ENCODE data around the gene ASH1L. TPM values are rescaled to one million over a fixed set of nuclear protein-coding genes. Genes with fewer than 3 reads are reported as not detected.

ASH1L gene
- total and polyA plus RNA-seq, 9 of the 15 experiments (the other 6 are each of a cell fraction or from before 2014, with no cell fraction given) = 2.0 to 23.3 (median 14.6) TPM

DNA sequence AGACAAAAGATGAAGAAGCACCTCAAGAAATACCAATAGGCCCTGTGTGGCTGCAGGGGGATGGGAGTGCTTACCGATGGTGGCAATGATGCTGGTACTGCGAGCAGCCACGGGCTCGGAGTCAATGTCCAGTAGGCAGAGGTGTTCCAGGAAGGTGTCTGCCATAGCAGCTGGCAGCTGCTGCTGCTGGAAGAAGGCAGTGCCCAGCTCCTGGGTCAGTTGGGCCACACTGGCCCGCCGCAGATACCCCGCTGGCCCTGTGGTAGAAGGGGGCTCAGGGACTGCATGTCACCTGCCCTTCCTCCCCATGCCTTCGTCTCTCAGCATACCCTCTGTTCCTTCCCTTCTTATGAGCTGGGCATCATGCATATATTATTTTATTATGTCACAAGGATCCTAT lies 262.6 kb downstream of the ASH1L start:
- ChIA-PET POLR2A (interaction anchor here (1.1 to 1.3 kb wide), 2 partner anchors 8 to 14 kb away, joined by 4 read pairs; partner anchors contain the start of gene FDPS), CTCF (ENCODE audit: low intra/inter-chr PET ratio) (no interaction called here)
- in situ Hi-C loops (cut with MboI) = loop anchor here (25.0 kb wide), 1 partner anchor 1437 kb away; the partner anchor contains the start of genes ISG20L2, METTL25B and MRPL24
- no peak for DNase-seq (ENCODE audit: extremely low read depth in 1 of 4, low spot score in 3 of 4)
- no TSS peak for BruUV-seq (replicated peaks)
- no peak overlapping the region for H2AFZ ChIP-seq (ENCODE audit: low read depth, low read length)
- ATAC-seq = no peak
- H3K4me3 ChIP-seq = peak overlapping the region; percentile 43; the same call in 1 of the 2 replicates
- H3K4me2 ChIP-seq (ENCODE audit: insufficient read depth, low read length) = peak overlapping the region; percentile 92
- no peaks in the 10 kb centered on the region for H3K27me3 ChIP-seq (ENCODE audit: control insufficient read depth in 2 of 2, insufficient read depth in 2 of 2, low read length in 2 of 2)
- peaks cover 16 to 36% of the 10 kb centered on the region in 2 experiments; a peak in 4 of 5 replicates for H3K4me1 ChIP-seq (replicated peaks in 1 of 2; ENCODE audit: control insufficient read depth in 2 of 2, insufficient read depth in 2 of 2, low read length in 2 of 2)
- H3K27ac ChIP-seq (ENCODE audit: extremely low read depth, low read depth, low read length) = peak overlapping the region; percentile 78; the same call in 1 of the 3 replicates
- peaks cover 18% of the 10 kb centered on the region for H3K36me3 ChIP-seq (ENCODE audit: control insufficient read depth, insufficient read depth, low read length)
- TF ChIP-seq SIN3A (IDR thresholded peaks at IDR 0.05; ENCODE audit: borderline replicate concordance in 2 of 2, control insufficient read depth in 1 of 2, low read depth in 2 of 2, low read length in 2 of 2) = 0 out of 4 replicates have a peak, but pooled peaks of 1 of the 2 experiments have one; percentile 6
- no peak for TF ChIP-seq MYBL2 (IDR thresholded peaks at IDR 0.05; ENCODE audit: low read depth)
- no peak for TF ChIP-seq MYBL2 (CRISPR knock-in tag; IDR thresholded peaks at IDR 0.05; ENCODE audit: borderline replicate concordance)
- TF ChIP-seq, protein P1, sequence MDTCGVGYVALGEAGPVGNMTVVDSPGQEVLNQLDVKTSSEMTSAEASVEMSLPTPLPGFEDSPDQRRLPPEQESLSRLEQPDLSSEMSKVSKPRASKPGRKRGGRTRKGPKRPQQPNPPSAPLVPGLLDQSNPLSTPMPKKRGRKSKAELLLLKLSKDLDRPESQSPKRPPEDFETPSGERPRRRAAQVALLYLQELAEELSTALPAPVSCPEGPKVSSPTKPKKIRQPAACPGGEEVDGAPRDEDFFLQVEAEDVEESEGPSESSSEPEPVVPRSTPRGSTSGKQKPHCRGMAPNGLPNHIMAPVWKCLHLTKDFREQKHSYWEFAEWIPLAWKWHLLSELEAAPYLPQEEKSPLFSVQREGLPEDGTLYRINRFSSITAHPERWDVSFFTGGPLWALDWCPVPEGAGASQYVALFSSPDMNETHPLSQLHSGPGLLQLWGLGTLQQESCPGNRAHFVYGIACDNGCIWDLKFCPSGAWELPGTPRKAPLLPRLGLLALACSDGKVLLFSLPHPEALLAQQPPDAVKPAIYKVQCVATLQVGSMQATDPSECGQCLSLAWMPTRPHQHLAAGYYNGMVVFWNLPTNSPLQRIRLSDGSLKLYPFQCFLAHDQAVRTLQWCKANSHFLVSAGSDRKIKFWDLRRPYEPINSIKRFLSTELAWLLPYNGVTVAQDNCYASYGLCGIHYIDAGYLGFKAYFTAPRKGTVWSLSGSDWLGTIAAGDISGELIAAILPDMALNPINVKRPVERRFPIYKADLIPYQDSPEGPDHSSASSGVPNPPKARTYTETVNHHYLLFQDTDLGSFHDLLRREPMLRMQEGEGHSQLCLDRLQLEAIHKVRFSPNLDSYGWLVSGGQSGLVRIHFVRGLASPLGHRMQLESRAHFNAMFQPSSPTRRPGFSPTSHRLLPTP (IDR thresholded peaks at IDR 0.05; ENCODE audit: borderline replicate concordance, extremely low read depth, insufficient read length) = no peak
- no peak for TF ChIP-seq ZNF197 (CRISPR knock-in tag; IDR thresholded peaks at IDR 0.05; ENCODE audit: low read depth)
- TF ChIP-seq, protein P2, sequence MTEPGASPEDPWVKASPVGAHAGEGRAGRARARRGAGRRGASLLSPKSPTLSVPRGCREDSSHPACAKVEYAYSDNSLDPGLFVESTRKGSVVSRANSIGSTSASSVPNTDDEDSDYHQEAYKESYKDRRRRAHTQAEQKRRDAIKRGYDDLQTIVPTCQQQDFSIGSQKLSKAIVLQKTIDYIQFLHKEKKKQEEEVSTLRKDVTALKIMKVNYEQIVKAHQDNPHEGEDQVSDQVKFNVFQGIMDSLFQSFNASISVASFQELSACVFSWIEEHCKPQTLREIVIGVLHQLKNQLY (CRISPR knock-in tag; conservative IDR thresholded peaks at IDR 0.05) = no peak
- no peaks in the 10 kb centered on the region for H3K9me3 ChIP-seq (replicated peaks; ENCODE audit: control insufficient read depth, insufficient read depth, low read depth, low read length)
- H3K9me1 ChIP-seq (ENCODE audit: control insufficient read depth, insufficient read depth, low read length) = no peaks in the 10 kb centered on the region
- 85% methylated on average over 7 of the region's 8 CpGs for WGBS (ENCODE audit: insufficient coverage, low coverage, missing lambda C conversion rate)
- H4K20me1 ChIP-seq (replicated peaks; ENCODE audit: control insufficient read depth, insufficient read depth, low read length) = no peaks in the 10 kb centered on the region
- FAIRE-seq = no peak
- peaks cover 39% of the 10 kb centered on the region for H3K79me2 ChIP-seq (ENCODE audit: control insufficient read depth, insufficient read depth, low read length)
- intact Hi-C loops (cut with micrococcal nuclease) = loop anchor here (2.0 kb wide), 1 partner anchor 23 kb away; the partner anchor contains the start of gene HCN3
- H3K9ac ChIP-seq (ENCODE audit: insufficient read depth in 1 of 2, low read depth in 2 of 2, low read length in 2 of 2) = peak overlapping the region; percentile 80 to 94
